Upper lobe of left lung (tissue), 4 donors: ENCODE data around the gene RBM19.

Experiments used
- CTCF ChIP-seq, 6 experiments: fragments of 450-650 bp in 4 of 6; fragments of 200-600 bp in 2 of 6; sonication (generic) in 2 of 6; IDR thresholded peaks; one replicate each; pipeline ENCODE4 v1.5.1; 2016 to 2019; ENCODE audit warnings: antibody characterized with exemption in 6 of 6
- EP300 ChIP-seq, 4 donors: sonication (generic); formaldehyde crosslinking; IDR thresholded peaks; one replicate each; pipeline ENCODE4 v1.5.1; 2017; ENCODE audit warnings: antibody characterized with exemption in 4 of 4, control low read depth in 2 of 4
- POLR2A ChIP-seq, 4 donors: fragments of 450-650 bp; IDR thresholded peaks; one replicate each; pipeline ENCODE4 v1.5.1; 2016 to 2017; ENCODE audit warnings: antibody characterized with exemption in 4 of 4, mild to moderate bottlenecking in 2 of 4

DNA sequence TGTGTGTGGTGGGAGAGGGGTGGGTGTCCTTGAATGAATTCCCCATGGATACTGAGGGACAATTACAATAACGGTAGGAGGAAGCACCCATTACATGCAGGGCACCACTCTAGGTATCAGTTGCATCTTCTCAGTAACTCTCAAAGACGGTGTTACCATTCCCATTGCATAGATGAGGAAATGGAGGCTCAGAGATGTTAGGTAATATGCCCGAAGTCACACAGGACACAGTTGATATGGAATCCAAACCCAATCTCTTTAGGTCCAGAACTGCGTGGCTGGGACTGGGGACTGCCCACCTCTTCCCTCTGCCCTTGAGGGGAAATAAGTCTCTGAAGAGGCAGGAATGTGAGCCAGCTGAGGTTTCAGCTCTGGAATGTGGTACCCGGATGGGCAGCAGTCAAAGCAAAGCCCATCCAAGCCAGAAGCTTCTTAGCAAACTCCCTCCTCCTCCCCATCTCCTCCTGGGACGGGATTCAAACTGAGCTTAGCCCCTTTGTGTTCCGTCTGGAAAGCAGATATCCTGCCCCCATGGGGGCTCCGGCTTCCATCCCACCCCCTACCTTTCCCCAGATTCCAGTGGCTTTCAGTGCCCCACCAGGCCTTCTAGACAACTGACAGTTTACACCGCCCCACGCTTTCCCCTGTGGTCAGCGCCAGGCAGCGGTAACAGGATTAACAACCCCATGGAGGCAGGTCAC lies 187.5 kb downstream of the RBM19 start:
- TF ChIP-seq POLR2A (IDR thresholded peaks at IDR 0.05) = no peak
- no peak for TF ChIP-seq CTCF (IDR thresholded peaks at IDR 0.05)
- TF ChIP-seq EP300 (IDR thresholded peaks at IDR 0.05) = no peak
